ENCODE data around the gene EPG5.

DNA sequence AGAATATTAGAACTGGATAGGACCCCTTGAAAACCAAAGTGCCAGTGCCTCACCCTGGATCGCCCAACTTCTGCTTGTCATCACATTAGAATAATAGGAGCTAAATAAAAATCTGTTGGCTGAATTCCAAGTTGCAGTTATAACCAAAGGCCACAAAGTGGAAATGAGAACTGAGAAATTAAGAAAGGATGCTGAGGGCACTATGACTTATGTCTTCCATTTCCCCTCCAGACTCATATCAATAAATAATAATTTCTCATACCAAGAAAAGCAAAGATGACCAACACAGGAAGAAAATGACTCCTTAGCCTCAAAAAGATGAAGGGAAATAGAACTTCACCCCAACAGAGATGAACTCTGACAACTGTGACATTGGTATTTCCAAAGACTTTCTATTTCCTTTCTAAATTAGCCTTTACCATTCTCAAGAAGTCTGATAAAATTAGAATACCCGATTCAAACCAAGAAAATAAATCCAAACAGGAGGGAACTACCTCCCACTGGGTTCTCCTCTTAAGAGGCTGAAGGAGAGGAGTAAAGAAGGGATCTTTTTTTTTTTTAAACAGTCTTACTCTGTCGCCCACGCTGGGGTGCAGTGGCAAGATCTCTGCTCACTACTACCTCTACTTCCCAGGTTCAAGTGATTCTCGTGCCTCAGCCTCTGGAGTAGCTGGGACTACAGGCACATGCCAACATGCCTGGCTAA is 46.5 kb upstream of the EPG5 start:
- TF ChIP-seq, protein P1, sequence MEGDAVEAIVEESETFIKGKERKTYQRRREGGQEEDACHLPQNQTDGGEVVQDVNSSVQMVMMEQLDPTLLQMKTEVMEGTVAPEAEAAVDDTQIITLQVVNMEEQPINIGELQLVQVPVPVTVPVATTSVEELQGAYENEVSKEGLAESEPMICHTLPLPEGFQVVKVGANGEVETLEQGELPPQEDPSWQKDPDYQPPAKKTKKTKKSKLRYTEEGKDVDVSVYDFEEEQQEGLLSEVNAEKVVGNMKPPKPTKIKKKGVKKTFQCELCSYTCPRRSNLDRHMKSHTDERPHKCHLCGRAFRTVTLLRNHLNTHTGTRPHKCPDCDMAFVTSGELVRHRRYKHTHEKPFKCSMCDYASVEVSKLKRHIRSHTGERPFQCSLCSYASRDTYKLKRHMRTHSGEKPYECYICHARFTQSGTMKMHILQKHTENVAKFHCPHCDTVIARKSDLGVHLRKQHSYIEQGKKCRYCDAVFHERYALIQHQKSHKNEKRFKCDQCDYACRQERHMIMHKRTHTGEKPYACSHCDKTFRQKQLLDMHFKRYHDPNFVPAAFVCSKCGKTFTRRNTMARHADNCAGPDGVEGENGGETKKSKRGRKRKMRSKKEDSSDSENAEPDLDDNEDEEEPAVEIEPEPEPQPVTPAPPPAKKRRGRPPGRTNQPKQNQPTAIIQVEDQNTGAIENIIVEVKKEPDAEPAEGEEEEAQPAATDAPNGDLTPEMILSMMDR (IDR thresholded peaks at IDR 0.05): no peak
- TF ChIP-seq POLR2AphosphoS5 (IDR thresholded peaks at IDR 0.05; ENCODE audit: low read depth, low read length): no peak
- TF ChIP-seq TCF7L2 (IDR thresholded peaks at IDR 0.05; ENCODE audit: low read depth, low read length): no peak
- TF ChIP-seq REST (IDR thresholded peaks at IDR 0.05; ENCODE audit: insufficient read depth in 1 of 2, low read depth in 2 of 2, low read length in 1 of 2): no peak

Measured in Panc1 (cell line).